Lung microvascular endothelial cell (primary cell): ENCODE data around the gene COL21A1. TPM values are rescaled to one million over a fixed set of nuclear protein-coding genes. Genes with fewer than 3 reads are reported as not detected.

Source experiments
- DNase-seq, 2 donors: peaks; one replicate each; pipeline versions ENCODE4 v3.0.0 to v3.0.0-alpha.2; 2010; ENCODE audit warnings: low read depth in 2 of 2
- total RNA-seq: library from RNA; depleted of rRNA; stranded (reverse); fragments of >200 nt; gene quantifications from 2 replicates; pipeline ENCODE4 v1.2.1, GENCODE V29; 2014

The COL21A1 gene
- total RNA-seq, 1 donor from 2014 or later = 0.79 TPM

DNA sequence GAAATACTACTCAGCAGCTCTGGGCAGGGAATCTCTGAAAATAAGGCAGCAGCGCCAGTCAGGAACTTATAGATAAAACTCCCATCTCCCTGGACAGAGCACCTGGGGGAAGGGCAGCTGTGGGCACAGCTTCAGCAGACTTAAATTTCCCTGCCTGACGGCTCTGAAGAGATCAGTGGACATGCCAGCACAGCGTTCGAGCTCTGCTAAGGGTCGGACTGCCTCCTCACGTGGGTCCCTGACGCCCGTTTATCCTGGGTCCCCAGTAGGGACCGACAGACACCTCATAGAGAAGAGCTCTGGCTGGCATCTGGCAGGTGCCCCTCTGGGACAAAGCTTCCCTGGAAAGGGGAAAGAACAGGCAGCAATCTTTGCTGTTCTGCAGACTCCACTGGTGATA is 59.0 kb downstream of the COL21A1 start:
- no peak for DNase-seq

DNA sequence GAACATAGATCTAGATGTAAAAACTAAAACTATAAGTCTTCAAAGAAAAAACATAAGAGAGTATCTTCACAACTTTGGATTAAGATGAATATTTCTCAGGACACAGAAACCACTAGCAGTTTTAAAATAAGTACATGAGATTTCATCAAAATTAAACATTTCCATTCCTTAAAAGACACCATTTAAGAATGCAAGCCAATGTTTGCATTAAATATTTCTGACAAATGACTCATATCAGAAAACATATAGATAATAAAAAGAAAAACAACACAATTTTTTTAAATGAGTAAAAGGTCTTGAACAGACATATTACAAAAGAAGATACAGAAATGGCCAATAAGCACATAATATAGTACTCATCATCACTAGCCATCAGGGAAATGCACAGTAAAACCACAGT is 59.7 kb downstream of the COL21A1 start:
- no peak for DNase-seq

DNA sequence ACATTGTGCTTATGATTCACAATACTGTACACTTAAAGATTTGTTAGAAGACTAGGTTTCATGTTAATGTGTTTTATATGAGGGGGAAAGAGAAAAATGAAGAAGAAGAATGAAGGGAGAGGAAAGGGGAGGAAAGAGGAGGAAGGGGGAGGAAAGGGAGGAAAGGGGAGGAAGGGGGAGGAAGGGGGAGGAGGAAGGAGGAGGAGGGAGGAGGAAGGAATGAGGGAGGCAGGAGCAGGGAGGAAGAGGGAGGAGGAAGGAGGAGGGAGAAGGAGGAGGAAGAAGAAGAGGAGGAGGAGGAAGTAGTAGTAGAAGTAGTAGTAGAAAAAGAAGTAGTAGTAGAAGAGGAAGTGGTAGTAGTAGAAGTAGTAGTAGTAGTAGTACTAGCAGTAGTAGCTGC is 70.6 kb downstream of the COL21A1 start:
- DNase-seq = no peak

DNA sequence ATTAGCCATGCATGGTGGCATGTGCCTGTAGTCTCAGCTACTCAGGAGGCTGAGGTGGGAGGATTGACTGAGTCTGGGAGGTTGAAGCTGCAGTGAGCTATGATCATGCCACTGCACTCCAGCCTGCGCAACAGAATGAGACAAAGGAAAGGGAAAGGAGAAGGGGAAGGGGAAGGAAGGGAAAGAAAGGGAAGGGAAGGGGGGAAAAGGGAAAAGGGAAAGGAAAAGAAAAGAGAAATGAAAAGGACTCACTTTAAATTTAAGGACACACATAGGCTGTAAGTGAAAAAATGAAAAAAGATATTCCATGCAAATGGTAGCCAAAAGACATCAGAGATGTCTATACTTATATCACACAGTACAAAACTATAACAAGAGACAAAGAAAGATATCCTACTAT is 74.2 kb downstream of the COL21A1 start:
- DNase-seq = no peak

DNA sequence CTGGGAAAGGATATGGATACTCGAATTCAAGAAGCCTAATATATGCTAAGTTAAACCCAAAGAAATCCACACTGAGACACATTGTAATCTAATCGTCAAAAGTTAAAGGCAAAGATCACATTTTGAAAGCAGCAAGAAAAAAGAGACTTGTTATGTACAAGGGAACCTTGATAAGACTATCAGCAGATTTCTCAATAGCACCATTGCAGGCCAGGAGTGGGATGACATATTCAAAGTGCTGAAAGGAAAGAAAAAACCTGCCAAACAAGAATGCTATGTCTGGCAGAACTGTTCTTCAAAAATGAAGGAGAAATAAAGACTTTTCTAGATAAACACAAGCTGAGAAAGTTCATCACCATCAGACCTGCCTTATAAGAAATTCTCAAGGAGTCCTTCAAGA is 75.2 kb downstream of the COL21A1 start:
- DNase-seq = no peak

DNA sequence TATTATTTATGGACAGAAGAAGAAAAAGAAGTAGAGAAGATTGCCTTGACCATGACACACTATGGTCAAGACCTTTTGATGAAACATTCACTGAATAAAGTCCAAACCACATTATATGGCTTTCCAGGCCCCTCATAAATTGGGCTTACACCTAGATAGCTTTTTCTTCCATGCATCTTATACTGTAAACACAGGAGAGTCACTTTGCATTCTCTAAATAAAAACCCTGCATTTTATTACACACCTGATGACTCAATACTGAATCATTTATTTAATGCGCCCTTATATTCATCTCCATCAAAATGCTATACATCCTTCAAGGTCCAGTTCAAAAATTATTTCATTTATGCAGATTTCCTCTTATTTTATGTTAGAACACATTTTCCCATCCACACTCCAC is 78.0 kb downstream of the COL21A1 start:
- DNase-seq = no peak

DNA sequence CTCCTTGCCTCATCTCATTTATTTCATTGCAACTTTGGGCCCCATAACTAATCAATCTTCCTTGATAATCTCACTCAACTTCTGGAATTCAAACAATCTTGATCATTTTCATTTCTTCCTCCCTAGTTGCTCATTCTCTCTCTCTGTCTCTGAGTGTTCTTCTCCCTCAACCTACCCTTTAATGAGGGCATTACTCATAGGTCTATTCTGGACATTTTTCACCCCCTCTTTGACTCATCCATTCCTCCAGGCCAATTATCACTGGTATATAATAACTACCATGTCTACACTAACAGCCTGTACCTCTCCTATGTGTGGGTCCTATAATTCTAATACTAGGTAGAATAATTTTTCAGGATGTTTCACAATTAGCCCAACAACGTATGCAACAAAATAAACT is 78.8 kb downstream of the COL21A1 start:
- no peak for DNase-seq

DNA sequence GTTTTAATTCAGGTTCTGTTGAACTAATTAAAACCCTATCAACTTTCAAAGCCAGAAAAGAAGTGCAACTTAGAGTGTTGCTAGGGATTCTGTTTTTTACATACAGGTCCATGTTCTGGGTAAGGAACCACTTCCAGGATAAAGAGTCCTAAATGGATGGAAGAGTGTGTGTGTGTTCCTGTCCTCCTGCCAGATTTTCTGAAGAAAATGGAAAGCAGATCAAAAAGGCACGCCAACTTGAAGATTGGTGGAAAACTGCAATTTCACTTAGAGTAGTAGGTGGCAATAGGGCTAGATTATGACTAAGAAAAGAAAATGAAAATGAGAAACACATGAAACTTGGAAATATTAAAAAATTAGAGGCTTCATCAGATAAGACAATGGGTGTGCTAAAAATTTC is 85.3 kb downstream of the COL21A1 start:
- DNase-seq = no peak

DNA sequence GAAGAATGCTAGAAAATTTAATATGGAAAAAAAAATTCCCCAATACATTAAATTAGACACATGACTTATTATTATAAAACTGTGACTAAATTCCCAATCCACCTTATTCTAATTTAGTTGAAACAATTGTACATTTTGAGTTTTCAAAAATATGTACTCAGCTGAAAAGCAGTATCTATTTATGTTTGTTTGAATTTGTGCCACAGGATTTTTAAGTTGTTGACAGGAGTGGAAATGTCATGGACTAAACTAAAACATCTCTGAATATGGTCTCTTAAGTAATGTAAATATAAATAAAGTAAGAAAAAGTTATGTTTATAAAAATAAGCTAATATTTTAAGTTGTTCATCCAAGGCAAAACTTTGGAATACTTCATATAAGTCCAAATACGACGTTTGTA is 86.9 kb downstream of the COL21A1 start:
- DNase-seq = no peak

DNA sequence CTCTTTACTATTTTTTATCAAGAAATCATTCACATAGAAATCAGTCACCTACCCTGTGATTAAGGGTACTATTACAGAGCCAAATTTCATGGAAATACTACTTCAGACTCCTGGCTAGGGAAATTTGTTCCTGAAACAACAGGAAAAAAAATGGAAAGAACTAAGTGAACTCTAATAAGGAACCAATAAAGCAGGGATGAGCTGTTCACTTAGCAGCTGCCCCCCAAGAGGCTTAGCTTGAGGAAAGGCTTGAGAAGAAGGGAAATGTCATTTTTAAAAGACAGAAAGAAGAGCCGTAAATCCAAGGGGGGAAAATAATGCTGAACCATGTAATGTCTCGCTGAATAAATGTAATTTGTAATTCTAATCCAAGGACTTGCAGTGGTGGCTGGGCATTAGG is 88.8 kb downstream of the COL21A1 start:
- no peak for DNase-seq

DNA sequence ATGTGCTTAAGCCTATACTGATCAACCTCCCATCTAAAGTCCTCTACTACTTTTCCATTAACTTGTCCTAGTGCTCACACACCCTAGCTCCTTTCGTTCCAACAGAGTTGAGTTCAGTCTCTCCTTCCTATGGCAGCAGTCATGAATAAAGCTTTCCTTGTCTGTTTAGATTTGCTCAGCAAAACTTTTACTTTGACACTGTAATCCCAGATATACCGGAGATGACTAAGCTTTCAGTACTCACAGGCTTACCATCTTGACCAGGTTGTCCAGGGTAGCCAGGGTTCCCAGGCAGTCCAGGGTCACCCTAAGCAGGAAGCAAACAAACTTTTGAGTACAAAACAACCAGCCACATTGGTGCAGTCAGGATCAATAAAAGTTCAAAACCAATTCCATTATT is 90.7 kb downstream of the COL21A1 start:
- DNase-seq = peak in 1 of 2 donors; percentile 72

DNA sequence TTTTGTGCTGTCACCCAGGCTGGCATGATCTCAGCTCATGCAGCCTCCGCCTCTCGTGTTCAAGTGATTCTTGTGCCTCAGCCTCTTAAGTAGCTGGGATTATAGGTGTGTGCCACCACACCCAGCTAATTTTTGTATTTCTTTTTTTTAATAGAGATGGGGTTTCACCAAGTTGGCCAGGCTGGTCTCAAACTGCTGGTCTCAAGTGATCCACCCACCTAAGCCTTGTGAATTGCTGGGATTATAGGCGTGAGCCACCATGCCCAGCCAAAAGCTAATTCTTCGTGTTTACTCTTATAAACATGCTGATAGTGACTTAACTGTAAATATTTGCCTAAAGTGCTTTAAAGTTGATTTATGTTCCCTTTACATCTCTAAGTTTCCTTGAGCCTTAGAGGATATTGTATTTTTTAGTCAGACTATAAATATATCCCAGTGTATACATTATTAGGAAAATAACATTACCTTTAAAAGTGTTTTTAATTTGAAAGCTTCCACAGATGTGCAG is 91.7 kb downstream of the COL21A1 start:
- DNase-seq = no peak

DNA sequence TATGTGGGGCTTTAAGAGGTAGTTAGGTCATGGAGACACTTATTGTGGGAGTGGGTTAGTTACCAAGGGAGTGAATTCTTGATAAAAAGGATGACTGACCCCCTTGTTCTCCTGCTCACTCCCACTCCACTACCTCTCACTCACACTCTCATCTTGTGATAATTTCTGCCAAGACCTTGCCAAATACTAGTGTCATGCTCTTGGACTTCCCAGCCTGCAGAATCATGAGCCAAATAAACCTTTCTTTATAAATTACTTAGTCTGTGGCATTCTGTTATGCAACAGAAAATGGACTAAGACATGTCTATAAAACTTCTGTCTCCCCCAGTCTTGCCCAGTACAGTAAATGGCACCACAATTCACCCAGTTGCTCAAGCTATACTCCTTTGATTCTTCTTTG is 93.3 kb downstream of the COL21A1 start:
- DNase-seq = no peak

DNA sequence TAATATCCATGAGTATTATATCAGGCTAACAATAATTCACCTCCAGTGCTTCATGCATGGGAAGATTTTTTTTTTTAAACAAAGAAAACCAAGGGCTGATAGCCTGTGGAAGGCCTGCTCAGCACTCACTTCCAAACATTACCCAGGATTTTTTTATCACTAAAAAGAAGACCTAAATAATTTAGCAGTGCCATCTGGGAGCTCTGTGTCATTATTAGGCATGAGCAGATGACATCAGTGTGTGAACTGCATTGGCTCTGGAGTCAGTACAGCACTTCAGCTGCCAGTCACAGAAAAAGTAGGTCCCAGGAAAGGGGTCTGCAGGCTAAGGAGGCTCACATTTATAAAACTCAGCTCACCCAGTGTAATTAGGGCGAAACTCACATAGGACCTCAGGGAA is 94.8 kb downstream of the COL21A1 start:
- DNase-seq = no peak

DNA sequence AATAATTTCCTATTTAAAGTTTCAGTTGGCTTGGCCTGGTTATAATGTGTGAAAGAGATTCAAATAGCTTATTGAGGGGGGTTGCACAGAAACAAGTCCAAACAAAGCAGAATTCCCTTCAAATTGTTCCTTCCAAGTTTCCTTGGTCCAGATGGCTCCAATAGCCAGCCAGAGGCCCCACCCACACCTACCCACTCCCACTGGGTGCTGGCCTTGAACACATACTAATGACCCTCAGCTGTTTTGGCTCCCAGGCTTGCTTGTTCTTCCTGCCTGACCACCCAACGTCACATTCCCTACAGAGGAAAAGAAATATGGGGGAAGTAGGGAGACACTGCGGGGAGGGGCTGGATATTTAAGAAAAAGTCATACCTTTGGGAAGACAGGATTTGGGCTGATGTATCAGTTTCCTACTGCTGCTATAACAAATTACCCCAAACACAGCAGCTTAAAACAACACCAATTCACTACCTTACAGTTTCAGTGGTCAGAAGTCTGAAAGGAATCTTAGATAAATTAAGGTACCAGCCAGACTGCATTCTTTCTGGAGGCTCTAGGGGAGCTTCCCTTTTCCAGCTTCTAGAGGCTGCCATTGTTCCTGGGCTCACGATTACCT is 95.7 kb downstream of the COL21A1 start:
- no peak for DNase-seq

DNA sequence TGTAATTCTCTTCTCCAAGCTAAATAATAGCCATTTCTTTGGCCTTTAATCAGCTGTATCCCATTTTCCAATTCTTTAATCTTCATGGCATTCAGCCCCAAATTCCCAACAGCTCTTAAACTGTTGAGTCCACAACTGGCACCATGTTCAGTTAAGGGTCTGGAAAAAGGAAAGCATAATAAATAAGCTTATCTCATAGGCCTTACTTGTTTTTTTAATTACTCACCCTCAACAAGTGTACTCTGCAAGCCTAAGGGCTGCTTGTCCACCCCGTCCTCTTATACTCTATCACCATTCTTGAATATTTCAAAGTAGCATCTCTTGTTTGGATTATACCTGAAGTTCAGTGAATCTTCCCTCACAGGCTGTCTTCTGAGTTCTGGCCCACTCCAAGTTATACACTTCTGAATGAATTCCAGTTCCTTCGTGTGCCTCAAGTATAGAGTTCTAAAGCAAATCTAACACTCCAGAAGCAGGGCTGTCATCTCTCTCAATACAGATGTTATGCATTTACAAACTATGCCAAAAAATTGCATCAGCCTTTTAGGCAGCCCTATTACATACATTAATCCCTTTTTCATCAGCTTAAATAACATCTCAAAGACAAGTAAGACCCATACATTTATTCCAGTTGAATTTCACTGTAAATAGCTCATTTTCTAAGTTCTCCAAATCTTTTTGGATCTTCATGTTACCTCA is 98.7 kb downstream of the COL21A1 start:
- DNase-seq = no peak

DNA sequence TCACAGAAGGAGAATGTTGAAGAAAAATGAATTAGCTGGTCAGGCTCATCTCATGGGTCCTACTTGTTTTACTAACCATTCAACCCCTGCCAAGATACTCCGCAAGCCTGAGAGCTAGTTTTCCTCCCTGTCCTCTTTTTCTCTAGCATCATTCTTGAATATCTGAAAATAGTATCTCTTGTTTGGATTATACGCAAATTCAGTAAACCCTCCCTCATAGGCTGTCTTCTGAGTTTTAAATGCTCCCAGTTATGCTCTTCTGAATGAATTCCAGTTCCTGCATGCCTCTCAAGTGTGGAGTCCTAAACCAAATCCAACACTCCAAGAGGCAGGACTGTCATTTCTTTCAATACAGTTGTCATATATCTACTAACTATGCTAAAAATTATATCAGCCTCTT is 99.6 kb downstream of the COL21A1 start:
- no peak for DNase-seq

DNA sequence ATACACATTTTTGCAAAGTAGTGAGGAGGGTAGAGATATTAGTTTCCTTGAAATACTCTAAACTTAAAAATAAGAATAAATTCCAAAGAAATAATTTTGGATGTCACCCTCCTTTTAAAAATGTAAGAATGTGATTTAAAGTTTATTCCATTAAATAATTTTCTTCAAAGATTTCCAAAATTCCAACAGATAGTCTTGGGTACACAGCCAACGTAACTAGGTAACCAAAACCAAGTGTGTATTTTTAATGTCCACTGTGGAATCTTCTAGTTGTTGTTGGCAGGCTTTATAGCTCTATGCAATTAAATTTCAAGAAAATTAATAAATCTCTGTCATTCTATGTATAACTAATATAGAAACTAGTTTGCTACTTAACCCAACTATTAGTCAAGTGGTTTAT is 101.3 kb downstream of the COL21A1 start:
- DNase-seq = no peak

DNA sequence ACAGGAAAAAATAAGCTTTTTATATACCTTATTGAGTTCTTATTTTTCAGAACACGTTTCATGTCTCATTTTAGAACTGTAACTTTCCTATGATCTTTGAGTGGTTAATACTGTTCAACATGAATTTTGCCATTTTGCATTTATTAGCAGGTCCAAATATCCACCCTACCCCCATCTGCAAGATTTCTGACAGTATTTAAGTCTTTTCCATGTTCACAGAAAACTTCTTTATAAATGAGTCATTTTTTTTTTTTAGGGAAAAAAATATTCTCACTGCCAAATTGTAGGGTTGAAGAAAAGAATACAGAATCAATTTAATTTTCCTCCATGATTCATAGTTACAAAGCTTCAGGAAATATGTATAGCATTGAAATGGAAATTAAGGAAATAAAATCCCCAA is 101.8 kb downstream of the COL21A1 start:
- peak in 1 of 2 donors; percentile 20 for DNase-seq

DNA sequence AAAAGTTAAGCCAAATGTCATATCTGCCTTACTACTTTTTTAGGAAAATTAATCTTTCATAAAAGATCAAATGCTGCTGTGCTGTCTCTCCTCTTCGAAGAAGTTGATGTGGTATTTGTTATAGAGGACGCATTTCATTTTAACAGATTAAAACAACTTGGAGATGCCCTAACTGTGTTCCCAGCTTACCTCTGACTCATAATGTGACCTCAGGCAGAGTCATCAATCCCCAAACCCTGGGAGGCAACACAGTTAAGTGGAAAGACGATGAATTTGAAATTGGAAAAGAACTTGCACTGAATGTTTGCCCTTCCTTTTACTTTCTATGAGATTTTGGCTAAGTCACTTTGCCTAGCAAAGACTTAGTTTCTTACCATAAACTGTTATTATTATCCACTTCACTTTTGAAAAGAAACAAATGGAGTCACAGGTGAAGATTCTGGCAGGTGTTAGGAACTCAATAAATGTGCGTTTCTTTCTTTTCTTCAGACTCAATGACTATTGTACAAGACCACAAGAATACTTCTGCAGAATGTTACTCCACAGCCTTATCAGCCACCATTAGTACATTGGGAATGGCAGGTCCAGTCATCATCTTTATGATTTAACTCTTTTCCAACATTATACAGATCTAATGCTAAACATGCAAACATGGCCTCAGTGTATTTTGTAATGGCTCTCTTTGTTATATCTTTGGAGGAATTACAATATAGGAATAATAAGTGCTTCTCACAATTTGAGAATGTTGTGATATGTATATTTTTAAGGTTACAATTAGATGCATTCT is 102.6 kb downstream of the COL21A1 start:
- peak in 1 of 2 donors; percentile 45 for DNase-seq

DNA sequence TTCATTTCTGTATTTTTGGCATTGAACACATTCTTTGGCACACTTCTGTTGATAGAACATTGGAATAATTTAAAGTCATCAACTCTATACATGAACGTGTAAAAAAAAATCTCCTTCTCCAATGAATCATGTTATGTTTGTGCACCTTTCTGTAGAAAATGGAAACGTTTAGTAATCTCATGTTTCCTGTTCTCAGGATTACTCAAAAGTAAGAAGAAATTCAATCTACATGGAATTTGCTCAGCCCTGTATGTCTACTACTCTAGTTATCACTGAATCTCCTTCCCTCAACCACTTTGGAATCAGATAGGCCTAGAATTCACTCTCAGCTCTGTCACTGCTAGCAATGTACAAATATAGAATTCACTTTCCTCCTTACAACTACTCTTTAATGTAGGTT is 103.6 kb downstream of the COL21A1 start:
- peak in 1 of 2 donors; percentile 49 for DNase-seq

DNA sequence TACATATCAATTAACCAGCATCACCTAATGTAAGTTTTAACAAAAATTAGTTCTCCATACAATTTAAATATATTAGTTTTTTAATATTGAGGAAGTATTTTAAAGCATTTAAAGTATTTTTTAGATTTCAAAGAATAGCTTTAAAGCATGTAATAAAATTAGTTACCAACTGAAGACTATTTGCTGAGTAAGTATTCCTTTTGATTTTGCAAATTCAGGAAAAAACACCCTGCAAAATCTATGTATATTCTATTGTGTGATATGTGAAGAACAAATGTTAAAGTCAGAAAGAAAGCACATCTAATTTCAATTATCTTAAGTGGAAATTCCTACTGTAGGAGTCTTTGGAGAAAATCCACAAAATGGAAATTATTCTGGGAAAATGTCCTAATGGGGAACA is 107.3 kb downstream of the COL21A1 start:
- DNase-seq = no peak

DNA sequence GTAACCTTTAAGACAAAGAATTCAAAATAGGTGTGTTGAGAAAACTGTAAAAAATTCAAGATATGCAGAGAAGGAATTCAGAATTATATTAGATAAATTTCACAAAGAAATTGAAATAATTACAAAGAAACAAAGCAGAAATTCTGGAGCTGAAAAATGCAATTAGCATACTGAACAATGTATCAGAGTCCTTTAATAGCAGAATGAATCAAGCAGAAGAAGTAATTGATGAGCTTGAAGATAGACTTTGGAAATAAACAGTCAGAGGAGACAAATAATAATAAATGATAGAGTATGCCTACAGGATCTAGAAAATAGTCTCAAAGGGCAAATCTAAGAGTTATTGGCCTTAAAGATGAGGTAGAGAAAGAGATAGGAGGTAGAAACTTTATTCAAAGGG is 131.7 kb downstream of the COL21A1 start:
- no peak for DNase-seq
